ENCODE data around the gene IQSEC3.

IQSEC3 gene

DNA sequence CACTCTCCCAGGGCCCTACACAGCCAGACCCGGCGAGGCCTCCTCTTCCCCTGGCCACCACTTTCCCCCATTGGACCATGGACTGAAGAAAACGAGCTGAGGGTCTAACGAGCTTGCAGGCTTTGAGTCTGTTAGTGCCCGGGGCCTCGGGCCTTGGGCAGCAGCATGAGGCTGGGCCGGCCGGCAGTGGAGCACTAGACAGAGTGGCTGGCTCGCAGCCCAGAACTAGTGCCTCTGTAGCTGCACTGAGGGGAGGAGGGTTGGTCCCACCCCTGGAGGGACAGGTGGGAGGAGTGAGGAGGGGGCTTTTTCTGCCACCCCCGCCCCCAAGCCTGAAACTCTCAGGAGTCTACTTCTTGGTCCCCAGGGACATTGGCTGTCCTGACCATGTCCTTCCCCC, 108.7 kb downstream of the IQSEC3 start:
- TF ChIP-seq, protein P1, sequence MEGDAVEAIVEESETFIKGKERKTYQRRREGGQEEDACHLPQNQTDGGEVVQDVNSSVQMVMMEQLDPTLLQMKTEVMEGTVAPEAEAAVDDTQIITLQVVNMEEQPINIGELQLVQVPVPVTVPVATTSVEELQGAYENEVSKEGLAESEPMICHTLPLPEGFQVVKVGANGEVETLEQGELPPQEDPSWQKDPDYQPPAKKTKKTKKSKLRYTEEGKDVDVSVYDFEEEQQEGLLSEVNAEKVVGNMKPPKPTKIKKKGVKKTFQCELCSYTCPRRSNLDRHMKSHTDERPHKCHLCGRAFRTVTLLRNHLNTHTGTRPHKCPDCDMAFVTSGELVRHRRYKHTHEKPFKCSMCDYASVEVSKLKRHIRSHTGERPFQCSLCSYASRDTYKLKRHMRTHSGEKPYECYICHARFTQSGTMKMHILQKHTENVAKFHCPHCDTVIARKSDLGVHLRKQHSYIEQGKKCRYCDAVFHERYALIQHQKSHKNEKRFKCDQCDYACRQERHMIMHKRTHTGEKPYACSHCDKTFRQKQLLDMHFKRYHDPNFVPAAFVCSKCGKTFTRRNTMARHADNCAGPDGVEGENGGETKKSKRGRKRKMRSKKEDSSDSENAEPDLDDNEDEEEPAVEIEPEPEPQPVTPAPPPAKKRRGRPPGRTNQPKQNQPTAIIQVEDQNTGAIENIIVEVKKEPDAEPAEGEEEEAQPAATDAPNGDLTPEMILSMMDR (IDR thresholded peaks at IDR 0.05; ENCODE audit: low read length, missing control alignments): no peak
- no peak for DNase-seq (ENCODE audit: low read depth)
- no peak overlapping the region for H3K4me3 ChIP-seq (replicated peaks; ENCODE audit: low read depth, low read length)

DNA sequence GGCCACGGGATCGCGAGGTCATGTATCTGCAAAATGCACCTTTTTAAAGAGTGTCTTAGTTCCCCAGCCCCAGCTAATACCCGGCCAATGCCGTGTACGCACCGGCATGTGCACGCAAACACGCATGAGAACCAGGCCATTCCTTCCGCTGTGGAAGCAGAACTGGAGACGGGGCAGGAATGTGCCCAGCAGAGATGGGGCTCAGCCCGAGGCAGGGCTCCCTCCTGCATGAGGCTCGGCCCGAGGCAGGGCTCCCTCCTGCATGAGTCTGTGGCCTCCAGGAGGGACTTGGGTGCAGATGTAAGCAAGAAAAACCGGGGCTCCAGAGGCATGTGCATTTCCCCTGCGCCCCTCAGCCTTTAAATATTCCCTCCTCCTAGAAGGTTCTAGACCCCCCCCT, 109.2 kb downstream of the IQSEC3 start:
- DNase-seq (ENCODE audit: low read depth): no peak
- no peak overlapping the region for H3K4me3 ChIP-seq (replicated peaks; ENCODE audit: low read depth, low read length)
- TF ChIP-seq, protein P1 (IDR thresholded peaks at IDR 0.05; ENCODE audit: low read length, missing control alignments): no peak

GRCh38 chr12:176321-177181, 110.0 kb downstream of the IQSEC3 start:
- TF ChIP-seq, protein P1 (IDR thresholded peaks at IDR 0.05; ENCODE audit: low read length, missing control alignments): no peak
- peak; percentile 36 for DNase-seq (ENCODE audit: low read depth)
- H3K4me3 ChIP-seq (replicated peaks; ENCODE audit: low read depth, low read length): no peak overlapping the region

DNA sequence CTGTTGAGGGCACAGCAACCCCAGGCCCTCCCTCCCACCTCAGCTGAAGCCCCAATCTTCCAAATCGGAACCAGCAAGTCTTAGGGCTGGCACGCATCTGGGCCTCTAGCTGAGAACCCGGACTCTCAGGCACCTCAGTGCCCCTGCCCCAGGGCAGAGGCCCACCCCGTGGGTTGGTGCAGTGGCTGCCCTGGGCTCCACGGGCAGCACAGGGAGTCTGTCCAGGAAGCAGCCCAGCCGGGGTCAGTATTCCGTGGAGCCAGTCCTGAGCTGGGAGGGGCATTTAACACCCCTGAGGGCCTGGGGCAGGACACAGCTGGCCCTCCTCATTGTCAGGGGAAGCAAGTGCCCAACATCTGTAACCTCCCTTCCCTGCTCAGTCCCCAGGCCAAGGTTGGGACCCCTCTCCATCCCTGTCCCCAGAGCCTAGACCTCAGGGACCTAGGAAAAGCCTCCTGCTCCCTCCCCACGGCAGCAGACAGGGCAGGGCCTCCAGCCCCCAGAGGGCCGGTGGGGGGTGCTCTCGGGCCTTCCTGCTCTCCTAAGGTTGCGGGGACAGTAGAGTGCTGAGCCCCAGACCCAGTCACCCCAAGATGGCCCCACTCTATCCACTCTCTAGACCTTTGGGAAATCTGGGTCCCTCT, 110.9 kb downstream of the IQSEC3 start:
- H3K4me3 ChIP-seq (replicated peaks; ENCODE audit: low read depth, low read length): no peak overlapping the region
- DNase-seq (ENCODE audit: low read depth): no peak
- TF ChIP-seq, protein P1 (IDR thresholded peaks at IDR 0.05; ENCODE audit: low read length, missing control alignments): no peak

DNA sequence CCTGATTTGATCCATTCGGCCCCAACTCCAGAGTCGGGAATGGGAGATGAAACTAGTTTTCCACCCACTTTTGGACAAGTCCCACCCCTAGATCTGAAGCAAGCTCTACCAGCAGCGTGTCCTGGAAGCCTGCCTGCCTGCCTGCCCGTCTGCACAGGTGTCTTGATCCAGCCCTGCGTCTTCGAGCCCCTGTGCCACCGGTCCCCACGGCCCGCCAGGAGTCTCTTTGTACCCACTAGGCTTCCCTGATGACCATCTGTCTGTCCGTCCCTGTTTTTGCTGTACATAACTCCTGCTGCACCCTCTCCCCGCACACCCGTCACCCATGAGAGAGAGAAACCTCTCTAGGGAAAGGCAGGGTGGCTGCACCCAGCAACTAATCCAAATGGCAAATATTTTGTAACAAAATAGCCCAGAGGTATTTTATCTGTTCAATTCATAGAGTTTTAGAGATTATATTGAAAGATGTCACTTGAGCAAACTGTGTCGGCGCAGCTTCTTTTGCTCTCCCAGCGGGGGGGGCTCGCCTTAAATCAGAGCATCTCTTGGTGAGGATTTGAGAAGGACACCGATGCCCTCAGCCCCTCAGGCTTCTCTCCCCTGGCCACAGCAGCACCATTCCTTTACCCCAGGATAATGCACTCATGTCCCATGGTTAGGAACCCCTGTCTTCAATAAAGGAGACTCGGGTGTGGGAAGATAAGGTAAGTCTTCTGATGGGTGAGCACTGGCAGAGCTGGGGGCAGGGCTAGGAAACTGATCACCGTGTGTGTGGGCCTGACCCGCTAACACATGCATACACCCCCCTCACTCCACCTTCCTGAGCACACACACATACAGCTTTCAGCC, 111.6 kb downstream of the IQSEC3 start:
- DNase-seq (ENCODE audit: low read depth): no peak
- TF ChIP-seq, protein P1 (IDR thresholded peaks at IDR 0.05; ENCODE audit: low read length, missing control alignments): no peak
- H3K4me3 ChIP-seq (replicated peaks; ENCODE audit: low read depth, low read length): no peak overlapping the region

DNA sequence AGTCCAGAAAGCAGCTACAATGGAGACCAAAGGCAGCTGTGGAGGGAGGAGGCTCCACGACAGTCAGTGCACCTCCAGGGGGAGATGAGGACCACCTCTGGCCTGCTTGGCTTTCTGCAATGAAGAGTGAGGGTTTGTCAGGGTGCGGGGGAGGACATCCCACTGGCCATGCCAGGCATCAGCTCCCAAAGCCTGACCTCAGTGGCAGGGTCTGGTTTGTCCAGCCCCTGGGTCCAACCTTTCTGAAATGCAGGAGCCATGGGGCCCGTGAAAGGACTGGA, 112.2 kb downstream of the IQSEC3 start:
- H3K4me3 ChIP-seq (replicated peaks; ENCODE audit: low read depth, low read length): no peak overlapping the region
- TF ChIP-seq, protein P1 (IDR thresholded peaks at IDR 0.05; ENCODE audit: low read length, missing control alignments): no peak
- no peak for DNase-seq (ENCODE audit: low read depth)
